Fibroblast of skin of abdomen (primary cell): Measurements from ENCODE around the gene OST4.
A peak's percentile ranks its signal among the peaks of the same experiment; 100 is the strongest.

Experiments used
- DNase-seq: peaks from one replicate; pipeline ENCODE4 v3.0.0-alpha.2; 2013

Gene OST4

GRCh38 chr2:27025281-27025800 lies 46.1 kb downstream of the OST4 start:
- DNase-seq, result no peak

- no peak for DNase-seq
Observed at GRCh38 chr2:27024812-27025211, 46.6 kb downstream of the OST4 start.

GRCh38 chr2:27024188-27024587 lies 47.3 kb downstream of the OST4 start:
- no peak for DNase-seq

- DNase-seq, result no peak
Observed at GRCh38 chr2:27023740-27024139, 47.7 kb downstream of the OST4 start.

GRCh38 chr2:27021253-27022049 lies 50.0 kb downstream of the OST4 start:
- peak; percentile 39 for DNase-seq
